SK-N-SH (cell line): ENCODE results near the gene FABP6. TPM values are rescaled to one million over a fixed set of nuclear protein-coding genes. Genes with fewer than 3 reads are reported as not detected.
A peak's percentile ranks its signal among the peaks of the same experiment; 100 is the strongest.

Source experiments
- CTCF ChIA-PET: fragments of 300-600, 350-600 bp; formaldehyde crosslinking; extraction: SDS; loops from one replicate; lab custom pipeline; 2021; lab: Yijun Ruan, JAX
- POLR2A ChIA-PET: fragments of 350-600 bp; sonication (Branson Sonifier 250); formaldehyde crosslinking; extraction: SDS; loops from one replicate; lab custom pipeline; 2020; ENCODE audit warnings: antibody characterized with exemption, inconsistent platforms; lab: Yijun Ruan, JAX
- DNase-seq: peaks from one replicate; pipeline ENCODE4 v3.0.0; 2012
- H2AFZ ChIP-seq: fragments of 200-600 bp; sonication (generic); 2 replicates; pipeline ENCODE4 v1.8.1; 2016; ENCODE audit warnings: antibody characterized with exemption, mild to moderate bottlenecking, low read depth
- H3F3A ChIP-seq: fragments of 200-600 bp; sonication (generic); replicated peaks from 2 replicates; pipeline ENCODE3; 2016; ENCODE audit warnings: antibody characterized with exemption, mild to moderate bottlenecking; ENCODE audit not compliant: insufficient read depth
- H3K27ac ChIP-seq, 2 experiments: fragments of 200-500 bp in 1 of 2; fragments of 200-600 bp in 1 of 2; sonication (Bioruptor generic) in 1 of 2; sonication (generic), shearing (Covaris generic) in 1 of 2; 2 replicates each; pipeline versions ENCODE4 v1.5.1 to v1.6.1; 2014 to 2016; ENCODE audit warnings: low read depth in 2 of 2, inconsistent platforms in 1 of 2, low read length in 1 of 2, mild to moderate bottlenecking in 1 of 2, mixed read lengths in 1 of 2
- H3K27me3 ChIP-seq: fragments of 200-600 bp; sonication (generic), shearing (Covaris generic); 2 replicates; pipeline ENCODE4 v1.6.1; 2016; ENCODE audit warnings: mixed run types; ENCODE audit not compliant: insufficient read depth
- H3K36me3 ChIP-seq, 2 experiments: fragments of 200-500 bp in 1 of 2; fragments of 200-600 bp in 1 of 2; sonication (Bioruptor generic) in 1 of 2; sonication (generic) in 1 of 2; replicated peaks in 1 of 2; 2 replicates each; pipeline versions ENCODE3 to v1.5.1; 2014 to 2016; ENCODE audit warnings: low read length in 1 of 2, mild to moderate bottlenecking in 1 of 2; ENCODE audit not compliant: insufficient read depth in 2 of 2, control insufficient read depth in 1 of 2
- H3K4me1 ChIP-seq, 2 experiments: fragments of 200-500 bp in 1 of 2; fragments of 200-600 bp in 1 of 2; sonication (Bioruptor generic) in 1 of 2; sonication (generic), shearing (Covaris generic) in 1 of 2; 2 replicates each; pipeline versions ENCODE4 v1.5.1 to v1.6.1; 2014 to 2016; ENCODE audit warnings: low read depth in 1 of 2, low read length in 1 of 2, mixed run types in 1 of 2; ENCODE audit not compliant: insufficient read depth in 2 of 2, control insufficient read depth in 1 of 2
- H3K4me2 ChIP-seq: fragments of 200-600 bp; sonication (generic), shearing (Covaris generic); 2 replicates; pipeline ENCODE4 v1.6.1; 2017; ENCODE audit warnings: mixed run types
- H3K4me3 ChIP-seq, 2 experiments: fragments of 200-500 bp in 1 of 2; fragments of 200-600 bp in 1 of 2; sonication (Bioruptor generic) in 1 of 2; sonication (generic), shearing (Covaris generic) in 1 of 2; 2 replicates each; pipeline versions ENCODE4 v1.5.1 to v1.8.1; 2014 to 2016; ENCODE audit warnings: low read depth in 2 of 2, inconsistent platforms in 1 of 2, low read length in 1 of 2, mild to moderate bottlenecking in 1 of 2, mixed read lengths in 1 of 2, moderate library complexity in 1 of 2
- H3K79me2 ChIP-seq: fragments of 200-600 bp; sonication (generic); 2 replicates; pipeline ENCODE4 v1.8.1; 2017; ENCODE audit warnings: mild to moderate bottlenecking; ENCODE audit not compliant: insufficient read depth
- H3K9ac ChIP-seq: fragments of 200-600 bp; sonication (generic); 2 replicates; pipeline ENCODE4 v1.6.1; 2017; ENCODE audit warnings: mixed run types
- H3K9me2 ChIP-seq: fragments of 200-600 bp; sonication (generic); 2 replicates; pipeline ENCODE4 v1.6.1; 2017; ENCODE audit warnings: mixed run types
- H3K9me3 ChIP-seq: fragments of 200-600 bp; sonication (generic); 2 replicates; pipeline ENCODE4 v1.6.1; 2017; ENCODE audit warnings: mixed run types, mild to moderate bottlenecking, moderate library complexity
- H4K20me1 ChIP-seq: fragments of 200-600 bp; sonication (generic); 2 replicates; pipeline ENCODE4 v1.6.1; 2017; ENCODE audit warnings: mild to moderate bottlenecking, mixed run types; ENCODE audit not compliant: insufficient read depth
- EP300 ChIP-seq, 2 experiments: IDR thresholded peaks; 2 replicates each; pipeline versions ENCODE4 v1.4.0 to v1.6.1; 2012; ENCODE audit warnings: borderline replicate concordance in 1 of 2, low read depth in 1 of 2, low read length in 1 of 2
- EZH2phosphoT487 ChIP-seq: fragments of 200-600 bp; sonication (generic); IDR thresholded peaks from 2 replicates; pipeline ENCODE4 v1.6.1; 2017; ENCODE audit warnings: low read depth, mixed run types, mild to moderate bottlenecking, antibody characterized with exemption, moderate library complexity, borderline replicate concordance
- FOXJ3 ChIP-seq: sonication (generic); formaldehyde crosslinking; IDR thresholded peaks from 2 replicates; pipeline ENCODE4 v1.5.1; 2020; ENCODE audit warnings: mild to moderate bottlenecking, missing genetic modification reagents
- FOXM1 ChIP-seq: IDR thresholded peaks from 2 replicates; pipeline ENCODE4 v1.4.0; 2012; ENCODE audit warnings: low read depth, mild to moderate bottlenecking
- GATA2 ChIP-seq: sonication (generic); formaldehyde crosslinking; IDR thresholded peaks from 2 replicates; pipeline ENCODE4 v1.5.0; 2020; ENCODE audit warnings: mild to moderate bottlenecking, missing genetic modification reagents
- MEF2A ChIP-seq: IDR thresholded peaks from 2 replicates; pipeline ENCODE4 v1.4.0; 2012; ENCODE audit warnings: low read depth, borderline replicate concordance
- MXI1 ChIP-seq: IDR thresholded peaks from 2 replicates; pipeline ENCODE4 v1.6.1; 2012; ENCODE audit warnings: mild to moderate bottlenecking, low read depth, low read length, improper control_type of control experiment
- NFIC ChIP-seq: IDR thresholded peaks from 2 replicates; pipeline ENCODE4 v1.4.0; 2012; ENCODE audit warnings: borderline replicate concordance
- POLR2AphosphoS5 ChIP-seq: IDR thresholded peaks from 2 replicates; pipeline ENCODE4 v1.6.1; 2012; ENCODE audit warnings: low read depth, low read length
- RCOR1 ChIP-seq: fragments of 150-350 bp; IDR thresholded peaks from 2 replicates; pipeline ENCODE4 v1.6.1; 2017; ENCODE audit warnings: antibody characterized with exemption, low read length
- RFX5 ChIP-seq: IDR thresholded peaks from 2 replicates; pipeline ENCODE4 v1.6.1; 2012; ENCODE audit warnings: mild to moderate bottlenecking, improper control_type of control experiment, low read length
- RXRA ChIP-seq: IDR thresholded peaks from 2 replicates; pipeline ENCODE4 v1.4.0; 2012; ENCODE audit warnings: low read depth, mild to moderate bottlenecking, borderline replicate concordance
- SMC3 ChIP-seq: IDR thresholded peaks from 2 replicates; pipeline ENCODE4 v1.6.1; 2012; ENCODE audit warnings: low read depth, low read length, improper control_type of control experiment
- TCF12 ChIP-seq: IDR thresholded peaks from 2 replicates; pipeline ENCODE4 v1.4.0; 2012
- WGBS: methylation state at CpG from one replicate; pipeline ENCODE4 v1.1.6; 2017; ENCODE audit warnings: low lambda C conversion rate; 5-methylcytosine and 5-hydroxymethylcytosine counted together
- polyA plus RNA-seq, 3 experiments: library from polyadenylated mRNA; depleted of rRNA; stranded (reverse); fragments of >200 nt; gene quantifications; 2 replicates each; pipeline ENCODE4 v1.2.3, GENCODE V29; 2012
- TF ChIP-seq, protein P1 (sequence below): IDR thresholded peaks from 2 replicates; pipeline ENCODE4; 2012
- TF ChIP-seq, protein P2 (sequence below): IDR thresholded peaks from 2 replicates; pipeline ENCODE4 v1.6.1; 2012; ENCODE audit warnings: mild to moderate bottlenecking, low read depth, low read length, moderate library complexity
- TF ChIP-seq, protein P3 (sequence below): fragments of 150-350 bp; IDR thresholded peaks from 2 replicates; pipeline ENCODE4 v1.6.1; 2016; ENCODE audit warnings: mild to moderate bottlenecking, low read depth, low read length

Gene FABP6
- polyA plus RNA-seq, 1 of the 3 experiments (the other 2 are of a cell fraction): 1.1 TPM

DNA sequence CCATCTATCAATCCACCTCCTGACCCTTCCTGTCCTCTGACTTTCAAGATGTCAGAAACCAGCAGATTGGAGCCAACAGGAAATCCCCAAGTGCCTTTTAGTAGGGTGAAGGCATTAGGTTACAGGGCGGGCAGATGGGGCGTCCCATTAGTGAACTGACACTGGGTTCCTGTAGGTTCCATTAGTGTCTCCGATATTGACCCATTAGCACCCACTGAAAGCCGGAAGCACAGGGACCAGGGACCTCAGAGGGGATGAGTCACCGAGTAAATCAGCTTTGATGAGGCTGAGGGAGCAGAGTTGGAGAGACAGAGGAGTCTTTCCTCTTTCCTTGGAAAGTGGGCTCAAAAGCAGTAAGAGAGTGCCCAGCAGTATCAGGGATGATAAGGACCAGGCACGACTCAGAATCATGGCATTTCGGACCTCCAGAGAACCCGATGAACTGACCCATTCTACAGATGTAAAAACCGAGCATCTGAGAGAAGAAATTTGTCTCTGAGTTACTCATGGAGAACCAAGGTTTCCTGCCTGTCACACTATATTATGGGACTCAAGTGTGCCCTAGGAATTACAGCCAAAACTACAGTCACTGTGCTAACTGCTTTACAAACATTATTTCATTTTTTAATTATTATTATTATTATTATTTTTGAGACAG, 47.2 kb upstream of the FABP6 start:
- Histone ChIP-seq H3K9me2 (no peaks in the 10 kb centered on the region), H3K4me1 (peaks cover 0 to 13% of the 10 kb centered on the region in 2 experiments; a peak in 1 of 4 replicates), H4K20me1 (no peaks in the 10 kb centered on the region), H3K9me3 (no peaks in the 10 kb centered on the region), H3K27me3 (no peaks in the 10 kb centered on the region), H3K79me2 (no peaks in the 10 kb centered on the region), H3K9ac (no peak overlapping the region), H3K36me3 (no peaks in the 10 kb centered on the region), H3K4me2 (no peak overlapping the region), H3F3A (no peaks in the 10 kb centered on the region), H3K27ac (no peak overlapping the region), H3K4me3 (no peak overlapping the region), H2AFZ (0 out of 2 replicates have a peak overlapping the region, but pooled peaks have one; percentile 46)
- ChIA-PET CTCF (no interaction called here), POLR2A (no interaction called here)
- DNase-seq: no peak
- TF ChIP-seq MEF2A (no peak), SMC3 (no peak), MXI1 (no peak)
- TF ChIP-seq, protein P1, sequence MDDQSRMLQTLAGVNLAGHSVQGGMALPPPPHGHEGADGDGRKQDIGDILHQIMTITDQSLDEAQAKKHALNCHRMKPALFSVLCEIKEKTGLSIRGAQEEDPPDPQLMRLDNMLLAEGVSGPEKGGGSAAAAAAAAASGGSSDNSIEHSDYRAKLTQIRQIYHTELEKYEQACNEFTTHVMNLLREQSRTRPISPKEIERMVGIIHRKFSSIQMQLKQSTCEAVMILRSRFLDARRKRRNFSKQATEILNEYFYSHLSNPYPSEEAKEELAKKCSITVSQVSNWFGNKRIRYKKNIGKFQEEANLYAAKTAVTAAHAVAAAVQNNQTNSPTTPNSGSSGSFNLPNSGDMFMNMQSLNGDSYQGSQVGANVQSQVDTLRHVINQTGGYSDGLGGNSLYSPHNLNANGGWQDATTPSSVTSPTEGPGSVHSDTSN: no peak
- WGBS: 76% methylated on average over 9 of the region's 9 CpGs

DNA sequence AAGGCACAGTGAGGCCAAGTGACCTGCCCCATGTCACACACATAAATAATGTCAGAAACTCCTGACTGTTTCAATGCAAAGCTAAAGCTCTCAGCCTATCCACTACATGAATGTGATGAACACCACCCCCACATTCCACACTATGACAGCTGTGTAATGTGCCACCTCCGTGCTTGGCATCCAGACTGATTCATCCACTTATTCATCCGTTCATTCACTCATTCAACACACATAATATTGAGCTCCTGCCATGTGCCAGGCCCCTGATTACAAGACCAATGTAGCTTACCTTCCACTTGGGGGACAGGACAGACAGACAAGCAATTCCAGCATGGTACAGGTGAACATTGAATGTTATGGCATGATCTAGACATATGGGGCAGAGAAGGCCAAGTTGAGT, 46.2 kb upstream of the FABP6 start:
- POLR2A ChIA-PET: no interaction called here
- no peak overlapping the region for H3K27ac ChIP-seq
- TF ChIP-seq NFIC (no peak), FOXM1 (no peak), TCF12 (no peak), EP300 (IDR thresholded peaks at IDR 0.05; ENCODE audit: borderline replicate concordance in 1 of 2, low read depth in 1 of 2, low read length in 1 of 2) (no peak), RXRA (no peak), MEF2A (no peak), FOXJ3 (no peak), GATA2 (CRISPR knock-in tag) (no peak), POLR2AphosphoS5 (no peak), SMC3 (no peak), EZH2phosphoT487 (no peak), RFX5 (no peak), MXI1 (no peak), RCOR1 (no peak)
- TF ChIP-seq, protein P1: no peak
- TF ChIP-seq, protein P2, sequence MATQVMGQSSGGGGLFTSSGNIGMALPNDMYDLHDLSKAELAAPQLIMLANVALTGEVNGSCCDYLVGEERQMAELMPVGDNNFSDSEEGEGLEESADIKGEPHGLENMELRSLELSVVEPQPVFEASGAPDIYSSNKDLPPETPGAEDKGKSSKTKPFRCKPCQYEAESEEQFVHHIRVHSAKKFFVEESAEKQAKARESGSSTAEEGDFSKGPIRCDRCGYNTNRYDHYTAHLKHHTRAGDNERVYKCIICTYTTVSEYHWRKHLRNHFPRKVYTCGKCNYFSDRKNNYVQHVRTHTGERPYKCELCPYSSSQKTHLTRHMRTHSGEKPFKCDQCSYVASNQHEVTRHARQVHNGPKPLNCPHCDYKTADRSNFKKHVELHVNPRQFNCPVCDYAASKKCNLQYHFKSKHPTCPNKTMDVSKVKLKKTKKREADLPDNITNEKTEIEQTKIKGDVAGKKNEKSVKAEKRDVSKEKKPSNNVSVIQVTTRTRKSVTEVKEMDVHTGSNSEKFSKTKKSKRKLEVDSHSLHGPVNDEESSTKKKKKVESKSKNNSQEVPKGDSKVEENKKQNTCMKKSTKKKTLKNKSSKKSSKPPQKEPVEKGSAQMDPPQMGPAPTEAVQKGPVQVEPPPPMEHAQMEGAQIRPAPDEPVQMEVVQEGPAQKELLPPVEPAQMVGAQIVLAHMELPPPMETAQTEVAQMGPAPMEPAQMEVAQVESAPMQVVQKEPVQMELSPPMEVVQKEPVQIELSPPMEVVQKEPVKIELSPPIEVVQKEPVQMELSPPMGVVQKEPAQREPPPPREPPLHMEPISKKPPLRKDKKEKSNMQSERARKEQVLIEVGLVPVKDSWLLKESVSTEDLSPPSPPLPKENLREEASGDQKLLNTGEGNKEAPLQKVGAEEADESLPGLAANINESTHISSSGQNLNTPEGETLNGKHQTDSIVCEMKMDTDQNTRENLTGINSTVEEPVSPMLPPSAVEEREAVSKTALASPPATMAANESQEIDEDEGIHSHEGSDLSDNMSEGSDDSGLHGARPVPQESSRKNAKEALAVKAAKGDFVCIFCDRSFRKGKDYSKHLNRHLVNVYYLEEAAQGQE: no peak
- TF ChIP-seq, protein P3, sequence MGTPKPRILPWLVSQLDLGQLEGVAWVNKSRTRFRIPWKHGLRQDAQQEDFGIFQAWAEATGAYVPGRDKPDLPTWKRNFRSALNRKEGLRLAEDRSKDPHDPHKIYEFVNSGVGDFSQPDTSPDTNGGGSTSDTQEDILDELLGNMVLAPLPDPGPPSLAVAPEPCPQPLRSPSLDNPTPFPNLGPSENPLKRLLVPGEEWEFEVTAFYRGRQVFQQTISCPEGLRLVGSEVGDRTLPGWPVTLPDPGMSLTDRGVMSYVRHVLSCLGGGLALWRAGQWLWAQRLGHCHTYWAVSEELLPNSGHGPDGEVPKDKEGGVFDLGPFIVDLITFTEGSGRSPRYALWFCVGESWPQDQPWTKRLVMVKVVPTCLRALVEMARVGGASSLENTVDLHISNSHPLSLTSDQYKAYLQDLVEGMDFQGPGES: no peak

More for the DNA sequence above, 46.2 kb upstream of the FABP6 start:
- Histone ChIP-seq H3K36me3 (no peaks in the 10 kb centered on the region), H3K9me3 (no peaks in the 10 kb centered on the region), H4K20me1 (no peaks in the 10 kb centered on the region), H3K9me2 (no peaks in the 10 kb centered on the region), H3K4me3 (no peak overlapping the region), H3F3A (no peaks in the 10 kb centered on the region), H3K9ac (no peak overlapping the region), H2AFZ (no peak overlapping the region), H3K79me2 (no peaks in the 10 kb centered on the region), H3K4me1 (peaks cover 0 to 13% of the 10 kb centered on the region in 2 experiments; a peak in 1 of 4 replicates), H3K27me3 (no peaks in the 10 kb centered on the region), H3K4me2 (no peak overlapping the region)
- WGBS: 32% methylated on average over 2 of the region's 2 CpGs
- CTCF ChIA-PET: interaction anchor here (1.4 to 2.0 kb wide), 2 partner anchors 16 to 162 kb away, joined by 4 to 5 read pairs; no protein-coding TSS in a partner anchor
- DNase-seq: no peak
